OCI-M1 (cell line): ENCODE measurements around the gene MRPL45.

Experiments used
- DNase-seq: peaks from one replicate; lab custom pipeline; 2025; lab: John Stamatoyannopoulos, UW

Gene MRPL45

DNA sequence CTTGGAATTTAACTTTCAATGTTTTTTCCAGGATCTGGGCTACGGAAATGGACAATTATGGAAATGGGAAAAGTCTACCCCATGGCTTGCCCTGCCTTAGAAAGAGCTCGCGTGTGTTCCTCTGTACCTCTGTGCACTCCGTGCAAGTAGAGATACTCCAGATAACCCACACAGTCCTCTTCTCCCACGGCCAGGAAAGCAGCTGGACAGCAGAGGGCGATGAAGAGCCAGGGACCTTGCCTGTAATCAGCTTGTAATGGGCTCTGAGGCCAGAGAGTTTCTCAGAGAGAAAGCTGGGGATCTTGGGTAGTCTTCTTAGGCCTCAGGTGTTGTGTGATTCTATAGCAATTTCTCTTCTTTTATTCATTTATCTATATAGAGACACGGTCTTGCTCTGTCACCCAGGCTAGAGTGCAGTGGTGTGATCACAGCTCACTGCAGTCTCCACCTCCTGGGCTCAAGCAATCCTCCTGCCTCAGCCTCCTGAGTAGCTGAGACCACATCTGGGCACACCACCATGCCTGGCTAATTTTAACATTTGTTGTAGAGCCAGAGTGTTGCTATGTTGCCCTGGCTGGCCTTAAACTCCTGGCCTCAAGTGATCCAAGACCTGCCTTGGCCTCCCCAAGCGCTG lies 52.2 kb downstream of the MRPL45 start:
- DNase-seq, result peak; percentile 95

DNA sequence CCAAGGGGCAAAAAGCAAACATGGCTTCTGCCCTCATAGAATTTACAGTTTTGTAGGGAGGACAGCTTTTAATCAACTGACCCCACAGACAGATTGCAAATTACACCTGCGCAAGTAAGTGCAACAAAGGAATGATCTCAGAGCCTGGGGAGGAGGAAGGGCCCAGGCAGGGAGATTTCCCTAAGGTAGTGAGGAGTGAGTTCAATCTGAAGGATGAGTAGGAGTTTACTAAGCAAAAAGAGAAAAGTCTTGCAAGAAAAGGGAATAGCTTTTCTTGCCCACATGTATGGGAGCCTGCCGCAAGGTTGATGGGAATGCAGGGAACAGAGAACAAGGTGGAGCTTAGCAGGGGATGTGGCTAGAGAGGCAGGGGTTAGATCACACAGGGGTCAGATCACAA lies 53.1 kb downstream of the MRPL45 start:
- DNase-seq, result no peak

- DNase-seq, result peak; percentile 92
These were observed 54.6 kb downstream of the MRPL45 start, which contains the start of gene SOCS7 for GRCh38 chr17:38351412-38352222. Gene SOCS7, plus strand, starts transcription at chr17:38351844. Its CDS starts 209 bp downstream, at chr17:38352053.

DNA sequence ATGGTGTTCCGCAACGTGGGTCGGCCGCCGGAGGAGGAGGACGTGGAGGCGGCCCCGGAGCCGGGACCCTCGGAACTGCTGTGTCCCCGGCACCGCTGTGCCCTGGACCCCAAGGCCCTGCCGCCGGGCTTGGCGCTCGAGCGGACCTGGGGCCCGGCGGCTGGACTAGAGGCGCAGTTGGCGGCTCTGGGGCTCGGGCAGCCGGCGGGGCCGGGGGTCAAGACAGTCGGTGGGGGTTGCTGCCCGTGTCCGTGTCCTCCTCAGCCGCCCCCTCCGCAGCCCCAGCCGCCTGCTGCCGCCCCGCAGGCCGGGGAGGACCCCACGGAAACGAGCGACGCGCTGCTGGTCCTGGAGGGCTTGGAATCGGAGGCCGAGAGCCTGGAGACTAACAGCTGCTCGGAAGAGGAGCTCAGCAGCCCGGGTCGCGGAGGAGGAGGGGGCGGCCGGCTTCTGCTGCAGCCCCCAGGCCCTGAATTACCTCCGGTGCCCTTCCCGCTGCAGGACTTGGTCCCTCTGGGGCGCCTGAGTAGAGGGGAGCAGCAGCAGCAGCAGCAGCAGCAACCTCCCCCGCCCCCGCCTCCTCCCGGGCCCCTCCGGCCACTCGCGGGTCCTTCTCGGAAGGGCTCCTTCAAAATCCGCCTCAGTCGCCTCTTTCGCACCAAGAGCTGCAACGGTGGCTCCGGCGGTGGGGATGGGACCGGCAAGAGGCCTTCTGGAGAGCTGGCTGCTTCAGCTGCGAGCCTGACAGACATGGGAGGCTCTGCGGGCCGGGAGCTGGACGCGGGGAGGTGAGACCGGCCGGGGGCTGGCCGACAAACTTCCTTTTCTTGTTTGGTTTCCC lies 55.5 kb downstream of the MRPL45 start:
- DNase-seq, result peak; percentile 53

DNA sequence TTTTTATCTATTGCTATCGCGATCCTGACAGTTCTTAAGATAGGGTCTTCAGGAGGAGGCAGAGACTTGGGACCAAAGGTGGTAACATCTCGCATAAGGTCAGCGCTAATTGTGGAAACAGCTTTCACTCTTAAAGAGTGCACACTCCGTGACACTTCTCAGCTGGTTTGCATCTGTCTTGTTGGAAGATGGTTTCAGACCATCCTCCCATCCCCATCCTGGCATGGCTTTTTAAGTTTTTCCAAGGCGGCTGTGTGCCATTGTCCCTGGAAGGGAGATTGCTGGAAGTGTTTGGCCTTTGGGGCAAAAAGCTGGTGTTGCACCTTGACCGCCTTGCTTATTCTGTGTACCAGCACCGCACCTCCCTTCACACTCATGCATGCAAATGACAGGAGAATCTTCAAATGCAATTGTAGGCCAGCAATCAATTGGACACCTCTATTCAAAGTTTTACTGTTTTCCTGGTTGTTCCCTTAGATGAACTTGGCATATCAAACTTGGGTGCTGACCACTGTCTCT lies 56.2 kb downstream of the MRPL45 start:
- no peak for DNase-seq

GRCh38 chr17:38353668-38354067 lies 56.7 kb downstream of the MRPL45 start:
- no peak for DNase-seq

GRCh38 chr17:38354466-38354865 lies 57.5 kb downstream of the MRPL45 start:
- no peak for DNase-seq

- no peak for DNase-seq
These were observed 58.3 kb downstream of the MRPL45 start for GRCh38 chr17:38355251-38355650.

- no peak for DNase-seq
These were observed 60.6 kb downstream of the MRPL45 start for GRCh38 chr17:38357486-38358123.

GRCh38 chr17:38358586-38359513 lies 61.9 kb downstream of the MRPL45 start:
- no peak for DNase-seq

DNA sequence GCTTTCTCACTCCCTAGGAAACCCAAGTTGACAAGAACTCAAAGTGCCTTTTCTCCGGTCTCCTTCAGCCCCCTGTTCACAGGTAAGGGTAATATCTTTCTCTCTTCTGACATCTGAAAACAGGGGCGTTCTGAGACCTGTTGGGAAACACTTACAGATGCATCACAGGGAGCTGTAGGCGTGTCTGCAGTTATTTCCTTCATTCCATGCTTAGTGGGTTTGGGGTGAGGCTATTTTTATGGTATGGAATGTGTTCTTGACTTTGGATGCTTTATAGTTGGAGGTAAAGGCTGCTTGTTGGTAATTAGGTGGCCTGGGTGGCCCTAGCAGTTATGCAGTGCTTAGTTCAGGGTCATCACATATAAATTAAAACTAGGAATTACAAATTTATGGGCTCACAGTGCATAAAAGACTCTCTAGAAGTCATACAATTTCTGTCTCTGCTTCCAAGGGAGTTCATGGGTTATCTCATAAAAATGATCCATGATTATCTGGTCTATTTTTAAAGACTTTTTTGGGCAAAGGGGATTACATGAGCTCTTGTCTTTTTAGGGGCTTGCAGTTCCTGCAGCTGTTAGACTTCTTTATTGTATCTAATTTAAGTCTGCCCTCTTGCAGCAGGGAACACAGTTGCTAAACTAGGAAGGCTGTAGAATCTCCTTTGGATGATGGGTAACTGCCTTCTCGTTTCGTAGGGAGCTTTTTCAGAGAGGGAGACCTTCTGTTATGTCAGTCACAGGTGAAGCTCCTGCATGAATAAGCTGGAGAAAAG lies 64.9 kb downstream of the MRPL45 start:
- DNase-seq, result no peak

GRCh38 chr17:38363016-38363415 lies 66.0 kb downstream of the MRPL45 start:
- DNase-seq, result no peak

DNA sequence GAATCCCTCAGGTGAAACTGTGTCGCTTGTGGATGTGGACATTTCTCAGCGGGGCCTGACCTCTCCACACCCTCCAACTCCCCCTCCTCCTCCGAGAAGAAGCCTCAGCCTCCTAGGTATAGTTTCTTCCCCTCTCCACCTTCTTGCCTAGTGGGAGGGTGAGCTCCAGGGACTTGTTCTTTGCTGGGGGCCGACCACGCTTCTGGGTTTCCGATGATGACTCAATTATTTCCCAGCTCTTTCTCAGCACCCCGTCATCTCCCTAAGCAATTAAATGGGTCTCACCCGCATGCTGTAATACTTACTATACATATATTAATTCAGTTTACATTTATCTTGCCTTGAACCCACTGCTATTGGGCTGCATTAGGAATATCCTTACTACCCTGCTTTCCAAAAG lies 67.8 kb downstream of the MRPL45 start:
- no peak for DNase-seq

DNA sequence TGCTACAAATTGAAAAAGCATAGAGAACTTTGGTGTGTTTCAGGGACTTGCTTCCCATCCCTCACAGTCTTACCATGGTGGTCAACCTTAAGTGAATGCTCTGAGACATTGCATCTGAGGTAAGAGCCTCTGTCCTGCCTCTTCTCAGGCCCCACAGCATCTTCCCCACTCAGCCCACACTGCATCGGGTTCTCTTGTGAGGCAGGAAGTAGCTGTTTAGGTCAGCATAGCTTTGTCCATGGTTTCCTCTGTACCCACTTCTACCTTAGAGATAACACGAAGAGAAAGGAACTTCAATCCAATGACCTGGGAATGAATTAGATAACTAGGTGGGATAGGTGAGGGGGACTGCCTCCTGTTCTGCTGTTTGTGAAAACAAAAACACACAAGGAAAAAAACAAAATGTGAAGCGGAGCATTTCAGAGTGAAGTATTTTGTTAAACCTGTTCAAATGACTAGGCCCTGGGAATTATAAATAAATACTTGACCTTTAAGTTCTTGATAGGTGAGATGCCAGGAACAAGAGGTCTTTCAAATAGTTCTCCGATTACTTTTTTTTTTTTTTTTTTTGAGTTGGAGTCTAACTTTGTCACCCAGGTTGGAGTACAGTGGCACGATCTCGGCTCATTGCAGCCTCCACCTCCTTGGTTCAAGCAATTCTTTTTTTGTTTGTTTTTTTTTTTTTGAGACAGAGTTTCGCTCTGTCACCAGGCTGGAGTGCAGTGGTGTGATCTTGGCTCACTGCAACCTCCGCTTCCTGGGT lies 72.3 kb downstream of the MRPL45 start:
- no peak for DNase-seq
